ENCODE results near the gene PRPF4.

DNA sequence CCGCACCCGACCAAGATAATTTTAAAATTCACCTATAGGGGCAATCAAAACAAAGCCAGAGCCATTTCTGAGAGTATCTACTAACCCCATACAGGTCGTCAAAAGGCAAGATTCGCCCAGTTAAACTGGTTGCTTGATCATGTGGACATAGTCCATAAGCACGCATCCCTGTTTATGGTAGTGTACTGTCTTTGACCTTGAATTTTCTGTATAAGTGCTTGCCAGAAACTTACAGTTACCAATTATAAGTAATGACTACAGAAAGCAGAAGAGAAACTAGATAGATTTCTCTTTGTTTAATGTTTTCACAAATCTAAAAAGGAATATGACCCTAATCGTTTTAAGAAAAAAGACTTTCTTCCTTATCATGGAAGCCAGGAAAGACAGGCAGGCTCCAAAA, 28.5 kb upstream of the PRPF4 start:
- no peak for TF ChIP-seq EZH2 (optimal IDR thresholded peaks at IDR 0.05; ENCODE audit: low read depth, low read length)
- TF ChIP-seq, protein P1, sequence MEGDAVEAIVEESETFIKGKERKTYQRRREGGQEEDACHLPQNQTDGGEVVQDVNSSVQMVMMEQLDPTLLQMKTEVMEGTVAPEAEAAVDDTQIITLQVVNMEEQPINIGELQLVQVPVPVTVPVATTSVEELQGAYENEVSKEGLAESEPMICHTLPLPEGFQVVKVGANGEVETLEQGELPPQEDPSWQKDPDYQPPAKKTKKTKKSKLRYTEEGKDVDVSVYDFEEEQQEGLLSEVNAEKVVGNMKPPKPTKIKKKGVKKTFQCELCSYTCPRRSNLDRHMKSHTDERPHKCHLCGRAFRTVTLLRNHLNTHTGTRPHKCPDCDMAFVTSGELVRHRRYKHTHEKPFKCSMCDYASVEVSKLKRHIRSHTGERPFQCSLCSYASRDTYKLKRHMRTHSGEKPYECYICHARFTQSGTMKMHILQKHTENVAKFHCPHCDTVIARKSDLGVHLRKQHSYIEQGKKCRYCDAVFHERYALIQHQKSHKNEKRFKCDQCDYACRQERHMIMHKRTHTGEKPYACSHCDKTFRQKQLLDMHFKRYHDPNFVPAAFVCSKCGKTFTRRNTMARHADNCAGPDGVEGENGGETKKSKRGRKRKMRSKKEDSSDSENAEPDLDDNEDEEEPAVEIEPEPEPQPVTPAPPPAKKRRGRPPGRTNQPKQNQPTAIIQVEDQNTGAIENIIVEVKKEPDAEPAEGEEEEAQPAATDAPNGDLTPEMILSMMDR (IDR thresholded peaks at IDR 0.05; ENCODE audit: low read length), result no peak

All from MM.1S (cell line).